Activated naive CD8-positive, alpha-beta T cell treated with anti-CD3 and anti-CD28 coated beads for 36 hours (primary cell): ENCODE results near the gene TLE7. TPM values are rescaled to one million over a fixed set of nuclear protein-coding genes. Genes with fewer than 3 reads are reported as not detected.

Experiments used
- DNase-seq: peaks from one replicate; pipeline ENCODE4 v3.0.0; 2021
- H3K27ac Mint-ChIP-seq: one replicate; pipeline ENCODE4 v1.8.0; 2022; ENCODE audit warnings: mild to moderate bottlenecking, moderate library complexity, mixed read lengths
- H3K27me3 Mint-ChIP-seq: one replicate; pipeline ENCODE4 v1.8.0; 2022; ENCODE audit warnings: mild to moderate bottlenecking, mixed read lengths
- H3K36me3 Mint-ChIP-seq: one replicate; pipeline ENCODE4 v1.8.0; 2021; ENCODE audit warnings: mild to moderate bottlenecking, mixed read lengths
- H3K4me1 Mint-ChIP-seq: one replicate; pipeline ENCODE4 v1.8.0; 2021; ENCODE audit warnings: mixed read lengths
- H3K4me3 Mint-ChIP-seq: one replicate; pipeline ENCODE4 v1.8.0; 2022; ENCODE audit warnings: mild to moderate bottlenecking, moderate library complexity, mixed read lengths
- H3K9me3 Mint-ChIP-seq: one replicate; pipeline ENCODE4 v1.8.0; 2022; ENCODE audit warnings: mixed read lengths
- total RNA-seq, 2 experiments: library from RNA; stranded (reverse); gene quantifications; one replicate each; pipeline ENCODE4 v1.2.3, GENCODE V29; 2021

The TLE7 gene
- total RNA-seq, 2 experiments from 2014 or later = not detected

DNA sequence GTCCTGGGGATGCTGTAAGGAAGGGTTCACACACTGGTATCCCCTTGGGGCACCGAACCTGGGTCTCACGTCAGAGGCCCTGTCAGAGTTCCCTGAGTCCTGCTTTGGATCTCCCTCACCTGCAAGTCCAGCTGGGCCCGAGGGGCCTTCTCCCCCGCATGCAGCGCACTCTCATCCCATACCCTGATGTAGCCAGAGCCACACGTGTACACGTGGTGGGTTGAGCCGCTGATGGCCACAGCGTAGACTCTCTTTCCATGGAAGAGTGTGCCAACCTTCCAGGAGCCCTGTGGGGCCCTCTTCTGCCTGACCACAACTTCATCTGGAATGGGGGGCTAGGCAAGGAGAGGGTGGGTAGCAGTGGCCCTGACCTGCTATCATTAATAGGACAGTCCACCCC lies 9.9 kb downstream of the TLE7 start:
- Mint-ChIP-seq H3K27me3 (peaks cover 12% of the 10 kb centered on the region), H3K4me1 (peaks cover 1% of the 10 kb centered on the region), H3K4me3 (no peak overlapping the region), H3K36me3 (no peaks in the 10 kb centered on the region), H3K9me3 (no peaks in the 10 kb centered on the region), H3K27ac (no peak overlapping the region)
- DNase-seq = no peak

DNA sequence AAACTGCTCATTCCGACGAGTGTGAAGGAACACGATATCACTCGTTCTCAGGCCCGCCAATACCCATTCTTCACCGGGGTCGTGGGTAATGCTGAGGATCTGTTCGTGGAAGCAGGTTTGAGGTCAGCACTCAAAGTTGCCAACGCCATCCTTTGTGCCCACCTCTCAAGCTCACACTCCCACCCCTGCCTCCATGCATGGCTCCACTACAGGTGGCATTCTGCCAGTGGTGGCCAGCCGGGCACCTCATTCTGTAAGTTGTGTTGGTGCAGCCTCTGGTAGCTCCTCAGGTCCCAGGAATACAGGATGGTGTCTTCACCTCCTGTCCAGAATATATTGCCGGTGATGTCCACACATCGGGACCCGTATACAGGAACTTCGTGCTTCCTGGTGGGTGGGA lies 10.7 kb downstream of the TLE7 start:
- Mint-ChIP-seq H3K36me3 (no peaks in the 10 kb centered on the region), H3K4me1 (peaks cover 8% of the 10 kb centered on the region), H3K9me3 (no peaks in the 10 kb centered on the region), H3K4me3 (no peak overlapping the region), H3K27me3 (peaks cover 16% of the 10 kb centered on the region), H3K27ac (no peak overlapping the region)
- no peak for DNase-seq

DNA sequence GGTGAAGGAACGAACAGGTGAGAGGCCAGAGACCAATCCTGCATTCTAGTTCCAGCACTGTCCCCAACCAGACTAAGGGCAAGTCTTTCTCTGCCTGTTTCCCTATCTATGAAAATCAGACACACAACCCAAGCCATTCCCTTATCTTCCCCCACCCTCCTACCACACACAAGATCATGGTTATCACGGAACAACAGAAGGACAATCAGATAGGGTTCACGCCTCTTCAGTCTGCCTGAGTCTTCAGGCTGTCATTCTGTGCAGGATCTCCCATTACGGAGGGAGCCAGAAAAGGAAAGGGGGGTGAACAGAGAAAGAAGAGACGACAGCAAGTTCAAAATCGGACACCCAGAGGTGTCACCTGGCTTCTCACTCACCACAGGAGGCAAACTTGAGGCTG lies 11.1 kb downstream of the TLE7 start:
- no peaks in the 10 kb centered on the region for H3K9me3 Mint-ChIP-seq
- H3K27ac Mint-ChIP-seq = no peak overlapping the region

DNA sequence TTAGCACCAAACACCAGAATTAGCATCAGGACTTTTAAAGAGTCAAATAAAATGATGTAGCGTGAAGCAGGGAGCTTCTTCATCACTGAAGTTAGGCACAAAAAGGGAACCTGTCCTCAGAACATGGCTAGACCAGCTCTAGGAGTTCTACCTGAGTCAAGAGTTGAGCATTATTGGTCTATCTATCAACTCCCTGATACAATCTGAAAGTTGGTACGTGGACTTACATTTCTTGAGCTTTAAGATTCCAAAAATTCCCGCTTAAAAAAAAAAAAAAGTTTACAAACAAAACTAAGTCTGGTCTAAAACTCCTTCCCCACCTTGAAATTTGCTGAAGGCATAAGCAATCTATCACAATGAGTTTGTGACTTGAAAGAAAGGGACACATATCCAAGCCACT lies 12.3 kb downstream of the TLE7 start:
- H3K36me3 Mint-ChIP-seq = no peaks in the 10 kb centered on the region
- peaks cover 32% of the 10 kb centered on the region for H3K27me3 Mint-ChIP-seq
- peaks cover 9% of the 10 kb centered on the region for H3K4me1 Mint-ChIP-seq
- no peak overlapping the region for H3K27ac Mint-ChIP-seq
- no peak overlapping the region for H3K4me3 Mint-ChIP-seq
- H3K9me3 Mint-ChIP-seq = no peaks in the 10 kb centered on the region
- no peak for DNase-seq

More for the DNA sequence above, 11.1 kb downstream of the TLE7 start:
- Mint-ChIP-seq H3K4me1 (peaks cover 9% of the 10 kb centered on the region), H3K4me3 (no peak overlapping the region), H3K36me3 (no peaks in the 10 kb centered on the region), H3K27me3 (peaks cover 21% of the 10 kb centered on the region)
- no peak for DNase-seq

DNA sequence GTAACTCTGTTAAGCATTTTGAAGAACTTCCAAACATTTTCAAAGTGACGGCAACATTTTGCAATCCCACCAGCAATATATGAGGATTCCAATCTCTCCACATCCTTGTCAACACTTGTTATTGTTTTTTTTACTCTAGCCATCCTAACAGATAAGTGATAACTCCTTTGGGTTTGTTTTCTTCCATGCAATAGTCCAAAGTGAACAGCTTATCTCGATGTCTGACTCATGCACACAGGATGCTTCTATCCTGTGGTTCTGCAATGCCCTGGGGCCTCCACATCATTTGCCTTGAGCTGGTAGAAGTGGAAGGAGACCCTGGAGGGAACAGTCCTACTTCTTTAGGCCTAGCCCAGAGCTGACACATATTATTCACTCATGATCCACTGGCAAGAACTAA lies 13.0 kb downstream of the TLE7 start:
- Mint-ChIP-seq H3K27me3 (peaks cover 37% of the 10 kb centered on the region), H3K9me3 (no peaks in the 10 kb centered on the region), H3K27ac (no peak overlapping the region), H3K4me1 (peaks cover 9% of the 10 kb centered on the region), H3K4me3 (no peak overlapping the region), H3K36me3 (no peaks in the 10 kb centered on the region)
- no peak for DNase-seq

DNA sequence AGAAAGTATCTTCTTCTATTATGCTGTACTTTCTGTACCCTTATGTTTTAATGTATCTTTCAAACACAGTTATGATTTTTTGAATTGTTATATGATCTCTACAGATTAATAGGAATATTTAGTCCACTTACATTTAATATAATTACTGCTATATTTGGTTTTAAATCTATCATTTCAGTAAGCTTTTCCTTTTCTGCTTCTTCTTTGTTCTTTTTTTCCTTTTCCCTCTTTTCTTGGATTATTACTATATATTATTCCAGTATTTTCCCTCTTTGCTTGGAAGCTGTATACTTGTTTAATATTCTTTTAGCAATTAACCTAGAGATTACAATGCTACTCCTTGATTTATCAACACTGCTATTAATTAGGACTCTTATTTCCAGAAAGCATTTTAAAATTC lies 13.5 kb downstream of the TLE7 start:
- DNase-seq = no peak
- peaks cover 9% of the 10 kb centered on the region for H3K4me1 Mint-ChIP-seq
- H3K27me3 Mint-ChIP-seq = peaks cover 38% of the 10 kb centered on the region
- no peaks in the 10 kb centered on the region for H3K36me3 Mint-ChIP-seq
- H3K9me3 Mint-ChIP-seq = no peaks in the 10 kb centered on the region
- H3K4me3 Mint-ChIP-seq = no peak overlapping the region
- H3K27ac Mint-ChIP-seq = no peak overlapping the region

DNA sequence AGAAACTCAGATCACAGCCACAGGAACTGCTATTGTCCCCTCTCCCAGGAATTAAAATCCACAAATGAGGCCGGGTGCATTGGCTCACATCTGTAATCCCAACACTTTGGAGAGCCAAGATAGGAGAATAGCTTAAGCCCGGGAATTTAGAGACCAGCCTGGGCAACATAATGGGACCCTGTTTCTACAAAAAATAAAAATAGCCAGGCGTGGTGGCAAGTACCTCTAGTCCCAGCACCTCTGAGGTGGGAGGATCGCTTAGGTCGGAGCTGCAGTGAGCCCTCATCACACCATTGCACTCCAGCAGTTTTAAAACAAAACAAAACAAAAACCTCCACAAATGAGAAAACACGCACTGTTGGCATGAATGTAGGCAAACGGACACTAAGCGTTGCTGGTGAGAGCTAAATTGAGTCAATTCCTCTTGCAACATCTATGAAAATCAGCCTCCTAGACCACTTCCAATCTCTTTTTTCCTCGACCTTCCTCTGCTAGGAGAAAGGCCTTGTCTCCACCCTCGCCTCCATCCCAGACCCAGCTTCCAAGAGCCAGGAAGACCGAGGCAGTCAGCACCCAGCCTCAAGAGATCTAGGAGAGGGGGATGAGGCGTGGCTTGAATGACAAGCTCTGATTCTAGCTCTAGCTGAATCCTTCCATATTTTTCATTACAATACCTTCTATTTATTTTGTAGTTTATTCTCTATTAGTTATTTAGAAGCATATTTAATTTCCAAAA lies 14.8 kb downstream of the TLE7 start:
- Mint-ChIP-seq H3K4me1 (peaks cover 9% of the 10 kb centered on the region), H3K27ac (peak overlapping the region; percentile 83), H3K4me3 (peak overlapping the region; percentile 68), H3K27me3 (peaks cover 38% of the 10 kb centered on the region), H3K36me3 (no peaks in the 10 kb centered on the region), H3K9me3 (no peaks in the 10 kb centered on the region)
- no peak for DNase-seq

DNA sequence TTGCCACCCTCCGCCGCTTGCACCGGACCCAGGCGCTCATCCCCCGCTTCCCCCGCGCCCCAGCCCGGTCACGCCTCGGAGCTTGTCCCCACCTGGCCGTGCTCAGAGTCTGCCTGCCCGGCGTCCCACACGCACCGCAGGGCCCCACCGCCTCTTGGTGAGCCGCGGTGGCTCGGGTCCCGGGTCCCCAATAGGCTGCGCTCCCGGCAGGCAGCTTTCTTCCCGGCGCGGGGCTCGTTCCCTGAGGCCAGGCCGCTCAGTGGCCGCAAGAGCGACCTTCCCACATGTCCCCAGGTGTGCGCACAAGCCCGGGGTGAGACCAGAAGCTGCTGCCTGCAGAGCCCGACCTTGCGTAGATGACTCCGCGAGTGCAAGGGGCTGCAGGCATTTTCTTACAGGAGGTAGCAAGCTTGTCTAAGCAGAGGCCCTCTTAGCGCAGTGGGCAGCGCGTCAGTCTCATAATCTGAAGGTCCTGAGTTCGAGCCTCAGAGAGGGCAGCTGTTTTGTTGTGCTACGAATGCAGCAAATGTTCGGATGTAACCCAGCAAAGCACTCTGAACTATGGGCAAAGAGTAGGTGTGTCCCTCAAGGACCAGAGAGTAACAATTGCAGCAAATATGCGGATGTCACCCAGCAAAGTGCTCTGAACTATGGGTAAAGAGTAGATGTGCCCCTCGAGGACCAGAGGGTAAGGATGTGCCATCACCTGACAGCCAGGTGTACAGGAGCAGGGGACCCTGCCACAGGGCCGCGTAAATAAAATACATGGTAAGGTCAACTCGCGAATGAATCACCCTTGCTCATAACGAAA lies 15.6 kb downstream of the TLE7 start:
- Mint-ChIP-seq H3K27ac (peak overlapping the region; percentile 83), H3K27me3 (peaks cover 38% of the 10 kb centered on the region), H3K4me3 (peak overlapping the region; percentile 68), H3K36me3 (no peaks in the 10 kb centered on the region), H3K9me3 (no peaks in the 10 kb centered on the region), H3K4me1 (peaks cover 9% of the 10 kb centered on the region)
- peak; percentile 70 for DNase-seq

DNA sequence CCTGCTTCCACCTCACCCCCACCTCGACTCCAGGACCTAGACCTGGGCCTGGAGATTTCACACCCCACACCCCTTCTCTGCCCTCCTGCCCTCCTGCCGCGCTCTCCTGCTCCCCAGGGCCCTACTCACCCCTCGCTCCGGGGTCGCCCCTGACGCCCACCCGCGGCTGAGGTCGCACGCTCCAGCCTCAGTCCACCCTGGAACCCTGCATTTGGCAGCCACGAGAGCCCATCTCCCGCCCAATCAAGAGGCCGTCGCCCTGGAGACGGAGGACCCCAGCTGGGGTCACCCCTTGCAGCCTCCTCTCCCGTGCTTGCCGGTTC lies 16.1 kb downstream of the TLE7 start:
- H3K4me3 Mint-ChIP-seq = peak overlapping the region; percentile 68
- no peak overlapping the region for H3K27ac Mint-ChIP-seq
- no peaks in the 10 kb centered on the region for H3K36me3 Mint-ChIP-seq
- no peaks in the 10 kb centered on the region for H3K9me3 Mint-ChIP-seq
- H3K27me3 Mint-ChIP-seq = peaks cover 36% of the 10 kb centered on the region
- DNase-seq = no peak
- peaks cover 9% of the 10 kb centered on the region for H3K4me1 Mint-ChIP-seq

DNA sequence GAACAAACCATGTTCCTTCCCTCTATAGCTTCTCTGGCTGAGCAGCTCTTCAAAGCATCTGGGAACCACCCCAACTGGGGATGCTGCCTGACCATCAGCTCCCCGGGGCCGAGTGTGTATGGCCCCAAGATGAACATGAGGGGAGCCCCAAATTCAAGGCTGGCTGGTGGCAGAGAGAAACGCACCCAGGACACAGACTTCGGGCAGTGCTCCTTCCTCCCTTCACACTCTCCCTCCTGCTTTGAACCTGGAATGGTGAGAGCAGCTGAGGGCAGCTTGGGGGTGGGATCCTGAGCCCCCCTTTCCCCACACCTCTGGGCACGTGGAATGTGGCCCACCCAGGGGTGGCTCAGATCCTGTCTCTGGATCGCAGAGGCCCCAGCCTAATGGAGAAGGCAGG lies 17.2 kb downstream of the TLE7 start:
- Mint-ChIP-seq H3K9me3 (no peaks in the 10 kb centered on the region), H3K27ac (no peak overlapping the region), H3K36me3 (no peaks in the 10 kb centered on the region), H3K4me3 (no peak overlapping the region), H3K27me3 (peaks cover 34% of the 10 kb centered on the region), H3K4me1 (peaks cover 9% of the 10 kb centered on the region)
- no peak for DNase-seq

DNA sequence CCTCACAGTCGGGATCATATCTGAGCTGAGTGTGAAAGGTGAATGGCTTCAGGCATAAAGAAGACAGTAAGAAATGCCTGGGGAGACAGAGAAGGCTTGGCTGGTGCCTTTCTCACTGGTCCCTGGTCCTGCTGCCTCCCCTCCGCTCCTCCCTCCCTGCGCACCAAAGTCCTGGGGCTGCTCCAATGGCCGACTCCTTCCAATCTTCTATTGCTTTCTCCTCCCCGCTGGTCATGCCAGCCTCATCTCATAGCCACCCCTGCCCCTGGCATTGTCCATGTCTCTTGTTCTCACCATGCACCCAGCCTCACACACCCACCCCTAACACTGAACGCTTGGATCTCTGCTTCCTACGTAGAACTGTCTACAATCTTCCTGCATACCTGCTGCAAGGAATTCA lies 18.0 kb downstream of the TLE7 start:
- Mint-ChIP-seq H3K27ac (no peak overlapping the region), H3K4me1 (peaks cover 9% of the 10 kb centered on the region), H3K27me3 (peaks cover 34% of the 10 kb centered on the region), H3K4me3 (no peak overlapping the region), H3K9me3 (no peaks in the 10 kb centered on the region), H3K36me3 (no peaks in the 10 kb centered on the region)
- DNase-seq = no peak

DNA sequence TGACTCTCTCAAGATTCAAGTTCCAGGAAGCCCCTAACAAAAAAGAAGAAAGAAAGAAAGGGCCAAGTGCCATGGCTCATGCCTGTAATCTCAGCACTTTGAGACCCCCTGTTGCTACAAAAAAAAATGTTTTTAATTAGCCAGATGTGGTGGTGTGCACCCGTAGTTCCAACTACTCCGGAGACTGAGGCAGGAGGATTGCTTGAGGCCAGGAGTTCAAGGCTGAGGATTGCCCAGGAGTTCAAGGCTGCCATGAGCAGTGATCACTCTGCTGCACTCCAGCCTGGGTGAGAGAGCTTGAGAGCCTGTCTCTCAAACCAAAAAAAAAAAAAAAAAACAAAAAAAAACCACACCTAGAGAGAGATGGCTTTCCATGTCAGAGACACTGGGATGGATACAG lies 18.8 kb downstream of the TLE7 start:
- no peak for DNase-seq
- H3K27me3 Mint-ChIP-seq = peaks cover 34% of the 10 kb centered on the region
- no peak overlapping the region for H3K27ac Mint-ChIP-seq
- H3K4me3 Mint-ChIP-seq = no peak overlapping the region
- no peaks in the 10 kb centered on the region for H3K9me3 Mint-ChIP-seq
- H3K36me3 Mint-ChIP-seq = no peaks in the 10 kb centered on the region
- peaks cover 9% of the 10 kb centered on the region for H3K4me1 Mint-ChIP-seq

DNA sequence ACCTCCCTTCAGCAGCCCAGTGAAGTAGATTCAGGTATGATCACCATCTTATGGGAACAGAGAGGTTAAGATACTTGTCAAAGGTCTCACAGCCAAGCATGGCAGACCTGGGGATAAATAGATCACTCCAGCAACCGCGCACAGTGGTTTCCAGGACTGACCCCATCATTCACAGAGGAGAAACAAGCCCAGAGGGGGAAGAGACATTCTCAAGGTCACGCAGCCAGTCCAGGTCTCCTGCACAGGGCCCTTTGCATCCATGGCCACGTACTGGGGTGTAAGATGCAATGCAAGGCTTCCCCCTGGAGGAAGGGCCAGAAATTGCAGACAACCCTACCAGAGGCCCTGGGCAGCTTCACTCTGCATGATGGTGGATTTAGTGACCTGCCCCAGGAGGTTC lies 19.9 kb downstream of the TLE7 start:
- Mint-ChIP-seq H3K27me3 (peaks cover 29% of the 10 kb centered on the region), H3K36me3 (no peaks in the 10 kb centered on the region), H3K27ac (no peak overlapping the region), H3K9me3 (no peaks in the 10 kb centered on the region), H3K4me1 (peaks cover 8% of the 10 kb centered on the region), H3K4me3 (no peak overlapping the region)
- peak; percentile 39 for DNase-seq

DNA sequence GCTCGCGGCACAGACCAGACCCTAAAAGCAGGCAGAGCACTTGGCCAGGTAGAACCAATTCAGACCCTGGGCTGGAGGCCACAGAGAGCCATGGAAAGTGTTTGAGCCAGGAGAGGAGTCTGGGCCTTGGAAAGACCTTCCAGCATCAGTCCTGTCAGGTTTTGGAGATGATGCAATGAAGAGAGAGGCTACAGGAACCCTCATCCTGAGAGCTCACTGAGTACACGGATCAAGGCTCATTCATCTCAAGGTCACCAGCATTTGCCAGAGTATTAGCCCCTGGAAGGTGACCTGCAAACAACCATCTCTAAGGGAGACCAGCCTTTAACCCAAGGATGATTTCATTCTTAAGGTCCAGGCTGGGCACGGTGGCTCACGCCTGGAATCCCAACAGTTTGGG lies 27.8 kb downstream of the TLE7 start:
- no peaks in the 10 kb centered on the region for H3K36me3 Mint-ChIP-seq
- no peak overlapping the region for H3K4me3 Mint-ChIP-seq
- peaks cover 7% of the 10 kb centered on the region for H3K4me1 Mint-ChIP-seq
- H3K27ac Mint-ChIP-seq = no peak overlapping the region
- DNase-seq = no peak
- H3K9me3 Mint-ChIP-seq = no peaks in the 10 kb centered on the region
- H3K27me3 Mint-ChIP-seq = peaks cover 44% of the 10 kb centered on the region

DNA sequence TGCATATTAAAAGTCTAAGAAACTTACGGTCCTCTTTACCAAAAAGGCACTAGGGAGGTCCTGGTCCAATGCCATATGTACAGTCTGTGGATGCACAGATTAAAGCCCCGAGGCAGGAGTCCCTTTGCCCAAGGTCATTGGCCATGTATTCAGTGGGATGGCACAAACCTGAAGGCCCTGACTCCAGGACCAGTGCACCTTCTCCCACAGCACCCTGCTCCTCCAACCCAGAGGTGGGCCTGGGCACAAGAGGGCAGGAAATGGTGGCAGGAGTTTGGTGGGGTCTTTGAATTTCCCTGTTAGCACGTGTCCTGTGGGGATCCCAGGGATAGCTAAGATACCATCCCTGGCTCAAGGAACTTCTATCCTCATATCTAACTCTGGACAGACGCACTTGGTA lies 28.5 kb downstream of the TLE7 start:
- Mint-ChIP-seq H3K36me3 (no peaks in the 10 kb centered on the region), H3K9me3 (no peaks in the 10 kb centered on the region), H3K4me3 (no peak overlapping the region), H3K27me3 (peaks cover 46% of the 10 kb centered on the region), H3K4me1 (peaks cover 7% of the 10 kb centered on the region), H3K27ac (no peak overlapping the region)
- DNase-seq = no peak
